ENCODE measurements around the gene RPAP2. TPM values are rescaled to one million over a fixed set of nuclear protein-coding genes. Genes with fewer than 3 reads are reported as not detected.

Gene RPAP2
- total RNA-seq, 1 experiment from 2014 or later = 19.8 TPM

DNA sequence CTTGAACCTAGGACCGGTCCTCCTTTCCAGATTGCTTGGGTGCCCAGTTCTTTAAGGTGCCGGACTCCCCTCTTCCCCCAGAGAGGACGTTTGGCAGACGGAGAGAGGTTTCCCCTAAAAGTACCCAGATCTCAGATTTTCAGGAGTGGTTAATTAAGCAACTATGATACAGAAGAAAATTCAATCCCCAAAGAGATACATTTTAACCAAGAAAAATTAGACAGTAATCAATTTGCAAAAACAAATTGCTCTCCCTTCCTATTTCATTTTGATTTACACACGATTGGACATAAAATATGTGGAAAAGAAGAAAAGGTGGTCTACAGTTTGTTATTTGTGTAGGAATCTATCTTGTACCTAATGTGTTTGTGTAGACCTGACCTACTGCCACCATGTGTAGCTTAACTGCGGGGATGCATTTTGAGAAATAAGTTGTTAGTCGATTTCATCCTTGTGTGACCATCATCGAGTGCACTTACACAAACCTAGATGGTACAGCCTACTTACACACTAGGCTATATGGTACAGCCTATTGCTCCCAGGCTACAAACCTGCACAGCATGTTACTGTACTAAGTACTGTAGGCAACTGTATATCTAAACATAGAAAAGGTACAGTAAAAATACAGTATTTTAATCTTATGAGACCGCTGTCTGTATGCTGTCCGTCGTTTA, 755 bp downstream of the RPAP2 start (continued):
- TF ChIP-seq, protein P1, sequence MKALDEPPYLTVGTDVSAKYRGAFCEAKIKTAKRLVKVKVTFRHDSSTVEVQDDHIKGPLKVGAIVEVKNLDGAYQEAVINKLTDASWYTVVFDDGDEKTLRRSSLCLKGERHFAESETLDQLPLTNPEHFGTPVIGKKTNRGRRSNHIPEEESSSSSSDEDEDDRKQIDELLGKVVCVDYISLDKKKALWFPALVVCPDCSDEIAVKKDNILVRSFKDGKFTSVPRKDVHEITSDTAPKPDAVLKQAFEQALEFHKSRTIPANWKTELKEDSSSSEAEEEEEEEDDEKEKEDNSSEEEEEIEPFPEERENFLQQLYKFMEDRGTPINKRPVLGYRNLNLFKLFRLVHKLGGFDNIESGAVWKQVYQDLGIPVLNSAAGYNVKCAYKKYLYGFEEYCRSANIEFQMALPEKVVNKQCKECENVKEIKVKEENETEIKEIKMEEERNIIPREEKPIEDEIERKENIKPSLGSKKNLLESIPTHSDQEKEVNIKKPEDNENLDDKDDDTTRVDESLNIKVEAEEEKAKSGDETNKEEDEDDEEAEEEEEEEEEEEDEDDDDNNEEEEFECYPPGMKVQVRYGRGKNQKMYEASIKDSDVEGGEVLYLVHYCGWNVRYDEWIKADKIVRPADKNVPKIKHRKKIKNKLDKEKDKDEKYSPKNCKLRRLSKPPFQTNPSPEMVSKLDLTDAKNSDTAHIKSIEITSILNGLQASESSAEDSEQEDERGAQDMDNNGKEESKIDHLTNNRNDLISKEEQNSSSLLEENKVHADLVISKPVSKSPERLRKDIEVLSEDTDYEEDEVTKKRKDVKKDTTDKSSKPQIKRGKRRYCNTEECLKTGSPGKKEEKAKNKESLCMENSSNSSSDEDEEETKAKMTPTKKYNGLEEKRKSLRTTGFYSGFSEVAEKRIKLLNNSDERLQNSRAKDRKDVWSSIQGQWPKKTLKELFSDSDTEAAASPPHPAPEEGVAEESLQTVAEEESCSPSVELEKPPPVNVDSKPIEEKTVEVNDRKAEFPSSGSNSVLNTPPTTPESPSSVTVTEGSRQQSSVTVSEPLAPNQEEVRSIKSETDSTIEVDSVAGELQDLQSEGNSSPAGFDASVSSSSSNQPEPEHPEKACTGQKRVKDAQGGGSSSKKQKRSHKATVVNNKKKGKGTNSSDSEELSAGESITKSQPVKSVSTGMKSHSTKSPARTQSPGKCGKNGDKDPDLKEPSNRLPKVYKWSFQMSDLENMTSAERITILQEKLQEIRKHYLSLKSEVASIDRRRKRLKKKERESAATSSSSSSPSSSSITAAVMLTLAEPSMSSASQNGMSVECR (CRISPR knock-in tag; IDR thresholded peaks at IDR 0.05; ENCODE audit: borderline replicate concordance) = no peak
- TF ChIP-seq JAZF1 (CRISPR knock-in tag; IDR thresholded peaks at IDR 0.05) (no peak), TEAD4 (CRISPR knock-in tag; IDR thresholded peaks at IDR 0.05) (no peak), NFE2L1 (CRISPR knock-in tag; IDR thresholded peaks at IDR 0.05) (no peak)

DNA sequence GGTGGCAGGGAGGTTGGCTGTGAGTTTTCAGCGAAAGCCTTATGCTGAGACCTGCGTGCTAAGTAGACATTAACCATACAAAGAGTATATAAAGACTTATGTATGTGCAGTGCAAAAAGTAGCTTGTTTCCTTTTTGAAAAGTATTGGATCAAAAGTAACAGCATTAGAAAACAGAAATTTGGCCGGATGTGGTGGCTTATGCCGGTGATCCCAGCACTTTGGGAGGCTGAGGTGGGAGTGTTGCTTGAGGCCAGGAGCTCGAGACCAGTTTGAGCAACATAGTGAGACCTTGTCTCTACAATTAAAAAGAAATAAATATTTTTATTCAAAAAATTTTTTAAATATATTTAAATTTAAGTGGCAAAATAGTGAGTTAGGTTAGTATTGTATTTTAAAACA, 2.2 kb downstream of the RPAP2 start:
- Mint-ChIP-seq H3K4me3 (no peak overlapping the region), H3K36me3 (peaks cover 37% of the 10 kb centered on the region), H3K9me3 (peaks cover 3% of the 10 kb centered on the region; the same call in 1 of the 2 replicates), H3K4me1 (peaks cover 13% of the 10 kb centered on the region), H3K27ac (no peak overlapping the region), H3K27me3 (ENCODE audit: low read depth) (no peaks in the 10 kb centered on the region)
- ATAC-seq (no peak), DNase-seq (ENCODE audit: low spot score) (no peak)
- TF ChIP-seq MXD4 (CRISPR knock-in tag; IDR thresholded peaks at IDR 0.05; ENCODE audit: borderline replicate concordance) = no peak
- no peak for TF ChIP-seq ATF1 (CRISPR knock-in tag; IDR thresholded peaks at IDR 0.05)
- TF ChIP-seq ELF4 (CRISPR knock-in tag; IDR thresholded peaks at IDR 0.05; ENCODE audit: low read depth) = no peak
- TF ChIP-seq KAT7 (CRISPR knock-in tag; IDR thresholded peaks at IDR 0.05; ENCODE audit: borderline replicate concordance) = no peak
- TF ChIP-seq, protein P2, sequence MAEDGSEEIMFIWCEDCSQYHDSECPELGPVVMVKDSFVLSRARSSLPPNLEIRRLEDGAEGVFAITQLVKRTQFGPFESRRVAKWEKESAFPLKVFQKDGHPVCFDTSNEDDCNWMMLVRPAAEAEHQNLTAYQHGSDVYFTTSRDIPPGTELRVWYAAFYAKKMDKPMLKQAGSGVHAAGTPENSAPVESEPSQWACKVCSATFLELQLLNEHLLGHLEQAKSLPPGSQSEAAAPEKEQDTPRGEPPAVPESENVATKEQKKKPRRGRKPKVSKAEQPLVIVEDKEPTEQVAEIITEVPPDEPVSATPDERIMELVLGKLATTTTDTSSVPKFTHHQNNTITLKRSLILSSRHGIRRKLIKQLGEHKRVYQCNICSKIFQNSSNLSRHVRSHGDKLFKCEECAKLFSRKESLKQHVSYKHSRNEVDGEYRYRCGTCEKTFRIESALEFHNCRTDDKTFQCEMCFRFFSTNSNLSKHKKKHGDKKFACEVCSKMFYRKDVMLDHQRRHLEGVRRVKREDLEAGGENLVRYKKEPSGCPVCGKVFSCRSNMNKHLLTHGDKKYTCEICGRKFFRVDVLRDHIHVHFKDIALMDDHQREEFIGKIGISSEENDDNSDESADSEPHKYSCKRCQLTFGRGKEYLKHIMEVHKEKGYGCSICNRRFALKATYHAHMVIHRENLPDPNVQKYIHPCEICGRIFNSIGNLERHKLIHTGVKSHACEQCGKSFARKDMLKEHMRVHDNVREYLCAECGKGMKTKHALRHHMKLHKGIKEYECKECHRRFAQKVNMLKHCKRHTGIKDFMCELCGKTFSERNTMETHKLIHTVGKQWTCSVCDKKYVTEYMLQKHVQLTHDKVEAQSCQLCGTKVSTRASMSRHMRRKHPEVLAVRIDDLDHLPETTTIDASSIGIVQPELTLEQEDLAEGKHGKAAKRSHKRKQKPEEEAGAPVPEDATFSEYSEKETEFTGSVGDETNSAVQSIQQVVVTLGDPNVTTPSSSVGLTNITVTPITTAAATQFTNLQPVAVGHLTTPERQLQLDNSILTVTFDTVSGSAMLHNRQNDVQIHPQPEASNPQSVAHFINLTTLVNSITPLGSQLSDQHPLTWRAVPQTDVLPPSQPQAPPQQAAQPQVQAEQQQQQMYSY (CRISPR knock-in tag; IDR thresholded peaks at IDR 0.05) = no peak
- no peak for TF ChIP-seq CBFB (CRISPR knock-in tag; IDR thresholded peaks at IDR 0.05; ENCODE audit: low read depth)
- ChIA-PET CTCF (interaction anchor here (1.7 kb wide), 1 partner anchor 10 kb away, joined by 5 read pairs; no protein-coding TSS in a partner anchor), POLR2A (no interaction called here)

DNA sequence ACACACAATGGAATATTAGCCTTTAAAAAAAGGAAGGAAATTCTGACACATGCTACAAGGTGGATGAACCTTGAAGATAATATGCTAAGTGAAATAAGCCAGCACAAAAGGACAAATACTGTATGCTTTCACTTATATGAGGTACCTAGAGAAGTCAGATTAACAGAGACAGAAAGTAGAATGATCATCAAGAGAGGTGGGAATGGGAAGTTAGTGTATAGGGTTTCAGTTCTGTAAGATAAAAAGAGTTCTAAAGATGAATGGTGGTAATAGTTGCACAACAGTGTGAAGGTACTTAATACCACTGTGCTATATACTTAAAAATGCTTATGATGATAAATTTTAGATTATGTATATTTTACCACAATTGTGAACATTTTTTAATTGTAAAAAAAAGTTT, 7.2 kb downstream of the RPAP2 start:
- H3K27ac Mint-ChIP-seq = no peak overlapping the region
- peaks cover 3% of the 10 kb centered on the region; the same call in 1 of the 2 replicates for H3K9me3 Mint-ChIP-seq
- no peak for DNase-seq (ENCODE audit: low spot score)
- H3K4me3 Mint-ChIP-seq = no peak overlapping the region
- ChIA-PET CTCF (no interaction called here), POLR2A (no interaction called here)
- H3K27me3 Mint-ChIP-seq (ENCODE audit: low read depth) = no peaks in the 10 kb centered on the region
- H3K36me3 Mint-ChIP-seq = peaks cover 34% of the 10 kb centered on the region
- no peak for ATAC-seq
- H3K4me1 Mint-ChIP-seq = peaks cover 17% of the 10 kb centered on the region
- TF ChIP-seq SOX15 (CRISPR knock-in tag; IDR thresholded peaks at IDR 0.05) (no peak), NFYB (CRISPR knock-in tag; conservative IDR thresholded peaks at IDR 0.05; ENCODE audit: low read depth) (no peak), OVOL2 (CRISPR knock-in tag; IDR thresholded peaks at IDR 0.05; ENCODE audit: borderline replicate concordance) (no peak), TP53 (CRISPR knock-in tag; IDR thresholded peaks at IDR 0.05) (no peak), ZNF263 (CRISPR knock-in tag; IDR thresholded peaks at IDR 0.05; ENCODE audit: low read depth) (no peak), ZNF138 (CRISPR knock-in tag; conservative IDR thresholded peaks at IDR 0.05) (no peak), RELA (CRISPR knock-in tag; IDR thresholded peaks at IDR 0.05; ENCODE audit: borderline replicate concordance) (no peak), GABPB1 (CRISPR knock-in tag; IDR thresholded peaks at IDR 0.05) (no peak), ELF4 (CRISPR knock-in tag; IDR thresholded peaks at IDR 0.05; ENCODE audit: low read depth) (no peak)
- TF ChIP-seq, protein P3, sequence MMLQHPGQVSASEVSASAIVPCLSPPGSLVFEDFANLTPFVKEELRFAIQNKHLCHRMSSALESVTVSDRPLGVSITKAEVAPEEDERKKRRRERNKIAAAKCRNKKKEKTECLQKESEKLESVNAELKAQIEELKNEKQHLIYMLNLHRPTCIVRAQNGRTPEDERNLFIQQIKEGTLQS (CRISPR knock-in tag; conservative IDR thresholded peaks at IDR 0.05) = no peak
- TF ChIP-seq, protein P4, sequence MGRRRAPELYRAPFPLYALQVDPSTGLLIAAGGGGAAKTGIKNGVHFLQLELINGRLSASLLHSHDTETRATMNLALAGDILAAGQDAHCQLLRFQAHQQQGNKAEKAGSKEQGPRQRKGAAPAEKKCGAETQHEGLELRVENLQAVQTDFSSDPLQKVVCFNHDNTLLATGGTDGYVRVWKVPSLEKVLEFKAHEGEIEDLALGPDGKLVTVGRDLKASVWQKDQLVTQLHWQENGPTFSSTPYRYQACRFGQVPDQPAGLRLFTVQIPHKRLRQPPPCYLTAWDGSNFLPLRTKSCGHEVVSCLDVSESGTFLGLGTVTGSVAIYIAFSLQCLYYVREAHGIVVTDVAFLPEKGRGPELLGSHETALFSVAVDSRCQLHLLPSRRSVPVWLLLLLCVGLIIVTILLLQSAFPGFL (CRISPR knock-in tag; IDR thresholded peaks at IDR 0.05; ENCODE audit: borderline replicate concordance) = no peak
- TF ChIP-seq, protein P5, sequence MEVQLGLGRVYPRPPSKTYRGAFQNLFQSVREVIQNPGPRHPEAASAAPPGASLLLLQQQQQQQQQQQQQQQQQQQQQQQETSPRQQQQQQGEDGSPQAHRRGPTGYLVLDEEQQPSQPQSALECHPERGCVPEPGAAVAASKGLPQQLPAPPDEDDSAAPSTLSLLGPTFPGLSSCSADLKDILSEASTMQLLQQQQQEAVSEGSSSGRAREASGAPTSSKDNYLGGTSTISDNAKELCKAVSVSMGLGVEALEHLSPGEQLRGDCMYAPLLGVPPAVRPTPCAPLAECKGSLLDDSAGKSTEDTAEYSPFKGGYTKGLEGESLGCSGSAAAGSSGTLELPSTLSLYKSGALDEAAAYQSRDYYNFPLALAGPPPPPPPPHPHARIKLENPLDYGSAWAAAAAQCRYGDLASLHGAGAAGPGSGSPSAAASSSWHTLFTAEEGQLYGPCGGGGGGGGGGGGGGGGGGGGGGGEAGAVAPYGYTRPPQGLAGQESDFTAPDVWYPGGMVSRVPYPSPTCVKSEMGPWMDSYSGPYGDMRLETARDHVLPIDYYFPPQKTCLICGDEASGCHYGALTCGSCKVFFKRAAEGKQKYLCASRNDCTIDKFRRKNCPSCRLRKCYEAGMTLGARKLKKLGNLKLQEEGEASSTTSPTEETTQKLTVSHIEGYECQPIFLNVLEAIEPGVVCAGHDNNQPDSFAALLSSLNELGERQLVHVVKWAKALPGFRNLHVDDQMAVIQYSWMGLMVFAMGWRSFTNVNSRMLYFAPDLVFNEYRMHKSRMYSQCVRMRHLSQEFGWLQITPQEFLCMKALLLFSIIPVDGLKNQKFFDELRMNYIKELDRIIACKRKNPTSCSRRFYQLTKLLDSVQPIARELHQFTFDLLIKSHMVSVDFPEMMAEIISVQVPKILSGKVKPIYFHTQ (CRISPR knock-in tag; IDR thresholded peaks at IDR 0.05) = no peak

All from WTC11 (cell line).